Left colon (tissue), 2 donors: Measurements from ENCODE around the gene FER. TPM values are rescaled to one million over a fixed set of nuclear protein-coding genes. Genes with fewer than 3 reads are reported as not detected.

Source experiments
- ATAC-seq: fragments of 200-7000 bp; cut with Tn5 transposase; one replicate; pipeline ENCODE4 v1.9.1; 2020; ENCODE audit warnings: mild to moderate bottlenecking, moderate library complexity
- DNase-seq, 2 donors: peaks; one replicate each; pipeline ENCODE4 v3.0.0-alpha.2; 2020
- intact Hi-C, 2 donors: fragments of 100-400 bp; cut with DNase I in 1 of 2; cut with micrococcal nuclease in 1 of 2; formaldehyde crosslinking; loops; one replicate each; pipeline versions ENCODE4 v1.11.2 to v1.14.0; 2022; cut with DNase I, micrococcal nuclease
- total RNA-seq, 2 donors: library from RNA; stranded (reverse); fragmentation: NEBNext Ultra II Directional; extraction: Animal tissue kit (Norgen Biotek cat#: 25700); gene quantifications; one replicate each; pipeline ENCODE4 v1.2.1, GENCODE V29; 2021
- donor health status: DM: no; HTN: no; CAD: no.
- donor health status: DM: yes; HTN: yes; CAD: no.

FER gene
- total RNA-seq, 2 donors from 2014 or later = 11.6 to 15.6 TPM

DNA sequence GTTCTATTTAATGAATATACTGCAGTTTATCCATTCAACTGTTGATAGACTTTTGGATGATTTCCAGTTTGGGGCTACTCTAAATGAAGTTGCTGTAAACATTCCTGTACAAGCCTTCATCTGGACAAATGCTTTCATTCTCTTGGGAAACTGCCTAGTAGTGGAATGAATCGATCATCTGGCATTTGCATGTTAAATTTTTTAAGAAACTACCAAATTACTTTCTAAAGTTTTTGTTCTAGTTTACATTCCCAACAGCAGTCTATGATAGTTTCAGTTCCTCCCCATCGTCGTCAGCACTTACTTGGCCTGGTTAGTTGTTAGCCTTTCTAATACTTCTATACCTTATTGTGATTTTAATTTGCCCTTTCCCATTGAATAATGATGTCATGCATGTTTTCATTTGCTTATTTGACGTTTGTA is 306.3 kb downstream of the FER start:
- no peak for ATAC-seq
- DNase-seq = no peak
- intact Hi-C loops = no loop called here

DNA sequence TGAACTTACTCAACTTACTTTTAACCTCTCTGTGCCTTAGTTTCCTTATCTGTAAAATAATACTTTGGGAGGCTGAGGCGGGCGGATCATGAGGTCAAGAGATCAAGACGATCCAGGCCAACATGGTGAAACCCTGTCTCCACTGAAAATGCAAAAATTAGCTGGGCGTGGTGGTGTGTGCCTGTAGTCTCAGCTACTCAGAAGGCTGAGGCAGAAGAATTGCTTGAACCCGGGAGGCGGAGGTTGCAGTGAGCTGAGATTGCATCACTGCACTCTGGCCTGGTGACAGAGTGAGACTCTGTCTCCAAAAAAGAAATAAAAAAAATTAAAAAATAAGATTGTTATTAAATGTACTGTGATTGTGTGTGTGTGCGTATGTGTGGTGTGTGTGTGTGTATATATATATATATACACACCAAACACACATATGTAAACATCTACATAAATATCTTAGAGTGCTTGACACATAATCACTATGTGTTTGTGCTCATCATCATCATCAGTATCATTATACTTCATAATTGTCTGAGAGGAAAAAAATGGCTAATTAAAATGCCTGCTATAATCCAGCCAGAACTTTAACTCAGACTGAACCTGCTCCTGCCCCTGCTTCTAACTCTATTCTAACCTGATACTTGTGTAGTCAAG is 312.8 kb downstream of the FER start:
- intact Hi-C loops = no loop called here
- ATAC-seq = no peak
- DNase-seq = no peak

- intact Hi-C loops = no loop called here
- DNase-seq (no peak), ATAC-seq (no peak)
Observed at GRCh38 chr5:109062664-109063063, 315.0 kb downstream of the FER start.

GRCh38 chr5:109063223-109063622 is 315.5 kb downstream of the FER start:
- intact Hi-C loops = no loop called here

DNA sequence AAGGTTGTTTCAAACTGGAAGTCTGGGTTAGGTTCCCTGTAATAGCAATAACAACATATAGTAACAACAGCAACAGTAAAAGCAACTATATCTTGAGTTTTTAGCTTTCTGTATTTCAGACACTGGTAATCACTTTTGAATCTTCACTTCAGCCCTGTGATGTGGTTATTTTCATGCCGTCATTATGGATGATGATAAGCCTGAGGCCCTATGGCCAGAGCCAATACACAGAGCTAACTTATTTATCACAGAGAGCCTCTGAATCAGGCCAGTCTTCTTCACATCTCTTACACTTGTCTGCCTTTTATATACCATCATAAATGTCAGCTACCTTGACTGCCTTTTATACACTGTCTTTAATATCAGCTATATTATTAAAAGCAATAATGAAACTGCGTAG is 329.0 kb downstream of the FER start:
- intact Hi-C loops = no loop called here
- DNase-seq (no peak), ATAC-seq (no peak)

More at GRCh38 chr5:109063223-109063622, 315.5 kb downstream of the FER start:
- DNase-seq (no peak), ATAC-seq (no peak)

DNA sequence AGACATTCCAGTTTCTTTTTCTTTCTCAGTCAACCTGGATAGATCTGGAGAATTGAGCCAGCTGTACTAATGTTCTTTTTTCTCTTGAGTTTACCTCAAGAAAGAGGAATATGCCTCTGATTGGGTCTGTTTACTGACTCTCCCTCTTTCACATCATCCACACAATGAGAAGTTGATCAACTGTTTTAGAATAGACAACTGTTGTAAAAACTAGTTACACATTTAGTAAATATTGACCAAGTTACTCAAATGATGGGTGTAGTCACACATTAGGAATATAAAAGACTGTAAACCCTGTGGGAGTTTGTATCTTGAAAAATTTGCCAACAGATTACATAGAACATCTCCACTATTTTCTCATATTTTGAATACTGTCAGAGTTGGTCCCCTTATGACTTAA is 330.8 kb downstream of the FER start:
- ATAC-seq = peak; percentile 72
- intact Hi-C loops = no loop called here
- no peak for DNase-seq

DNA sequence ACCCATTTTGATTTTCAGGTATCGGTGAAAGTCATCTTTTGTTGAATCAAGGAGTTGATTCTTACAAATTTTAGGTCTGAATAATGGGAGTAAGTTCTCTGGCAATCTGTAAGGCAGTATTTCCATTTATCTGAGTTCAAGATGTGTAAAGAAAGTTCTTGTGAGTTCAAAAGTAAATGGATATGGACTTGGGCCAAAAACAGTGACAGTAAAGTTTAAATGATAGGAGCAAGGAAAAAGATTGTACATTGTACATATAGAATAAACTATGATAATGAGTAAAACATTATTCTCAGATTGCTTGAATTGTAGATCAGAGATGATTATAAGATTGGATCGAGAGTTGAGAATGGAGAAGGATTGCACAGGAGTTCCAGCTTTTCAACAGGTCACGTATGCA is 332.8 kb downstream of the FER start:
- ATAC-seq (peak; percentile 56), DNase-seq (no peak)
- intact Hi-C loops = no loop called here

- ATAC-seq (peak; percentile 90), DNase-seq (no peak)
- intact Hi-C loops = no loop called here
Observed at GRCh38 chr5:109080896-109081295, 333.2 kb downstream of the FER start.

GRCh38 chr5:109083937-109084336 is 336.2 kb downstream of the FER start:
- ATAC-seq = no peak
- DNase-seq = no peak
- intact Hi-C loops = no loop called here

GRCh38 chr5:109089191-109089590 is 341.5 kb downstream of the FER start:
- DNase-seq (no peak), ATAC-seq (no peak)
- intact Hi-C loops = no loop called here

DNA sequence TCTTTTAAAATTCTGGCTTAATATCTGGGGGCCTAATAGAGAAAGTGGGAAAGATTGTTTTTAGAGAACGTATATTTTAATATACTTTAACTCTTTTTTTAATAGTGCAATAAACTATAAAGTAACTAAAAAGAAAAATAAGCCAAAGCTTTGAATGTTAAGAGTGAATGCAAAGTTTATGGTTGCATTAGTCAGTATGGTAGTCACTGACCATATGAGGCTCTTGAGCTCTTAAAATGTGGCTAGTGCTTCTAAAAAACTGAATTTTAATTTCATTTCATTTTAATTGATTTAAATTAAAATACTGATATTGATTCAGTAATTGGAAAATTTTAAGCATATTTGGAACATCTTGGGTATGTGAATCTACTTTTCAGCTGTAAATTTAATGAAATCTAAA is 351.4 kb downstream of the FER start:
- intact Hi-C loops = no loop called here
- ATAC-seq (no peak), DNase-seq (no peak)

DNA sequence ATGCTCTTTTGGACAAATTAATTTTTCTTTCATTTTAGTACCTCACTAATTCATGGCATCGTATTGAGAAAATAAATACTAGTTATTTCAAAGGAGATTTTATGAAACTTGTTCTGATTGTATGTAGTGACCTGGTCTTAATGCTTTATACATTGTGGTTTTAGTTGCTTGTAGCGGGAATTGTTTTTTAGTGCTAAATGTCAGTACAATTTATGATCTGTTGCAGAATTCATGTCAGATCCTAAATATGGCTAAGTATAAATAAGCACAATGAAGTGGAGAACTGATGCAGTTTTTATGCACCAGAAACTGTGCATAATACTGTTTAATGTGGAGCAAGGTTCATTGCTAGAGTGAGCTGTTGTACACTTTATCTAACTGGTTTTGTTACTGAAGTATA is 353.3 kb downstream of the FER start:
- intact Hi-C loops = no loop called here
- peak; percentile 69 for ATAC-seq
- no peak for DNase-seq

GRCh38 chr5:109102096-109102690 is 354.5 kb downstream of the FER start:
- no peak for DNase-seq
- ATAC-seq = no peak
- intact Hi-C loops = no loop called here

GRCh38 chr5:109105631-109106267 is 358.1 kb downstream of the FER start:
- DNase-seq (no peak), ATAC-seq (no peak)
- intact Hi-C loops = no loop called here

DNA sequence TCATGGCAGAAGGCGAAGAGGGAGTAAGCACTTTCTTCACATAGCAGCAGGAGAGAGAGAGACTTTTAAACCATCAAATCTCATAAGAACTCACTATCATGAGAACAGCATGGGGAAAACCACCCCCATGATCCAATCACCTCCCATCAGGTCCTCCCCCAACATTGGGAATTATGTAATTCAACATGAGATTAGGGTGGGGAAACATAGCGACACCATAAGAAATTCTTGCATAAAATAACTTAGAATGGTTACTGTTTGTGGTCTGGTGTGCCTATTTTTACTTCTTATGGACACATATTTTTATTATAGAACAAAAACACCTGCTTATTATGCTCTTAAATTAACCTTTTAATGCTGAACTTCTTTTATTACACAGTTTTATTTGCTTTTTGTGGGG is 364.0 kb downstream of the FER start:
- intact Hi-C loops = no loop called here
- DNase-seq = no peak

GRCh38 chr5:109113608-109114007 is 365.9 kb downstream of the FER start:
- intact Hi-C loops = no loop called here
- DNase-seq (no peak), ATAC-seq (no peak)

More for the DNA sequence above, 364.0 kb downstream of the FER start:
- no peak for ATAC-seq

DNA sequence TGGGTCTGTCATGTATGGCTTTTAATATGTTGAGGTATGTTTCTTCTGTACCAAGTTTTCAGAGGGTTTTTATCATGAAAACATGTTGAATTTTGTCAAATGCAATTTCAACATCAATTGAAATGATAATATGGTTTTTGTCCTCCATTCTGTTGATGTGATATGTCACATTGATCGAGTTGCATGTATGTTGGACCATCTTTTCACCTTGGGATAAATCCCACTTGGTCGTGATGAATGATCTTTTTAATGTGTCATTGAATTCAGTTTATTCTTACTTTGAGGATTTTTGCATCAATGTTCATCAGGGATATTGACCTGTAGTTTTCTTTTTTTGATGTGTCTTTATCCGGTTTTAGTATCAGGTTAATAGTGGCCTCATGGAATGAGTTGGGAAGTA is 373.5 kb downstream of the FER start:
- DNase-seq (no peak), ATAC-seq (no peak)
- intact Hi-C loops = no loop called here

- DNase-seq (no peak), ATAC-seq (no peak)
- intact Hi-C loops = no loop called here
Observed at GRCh38 chr5:109125755-109126429, 378.2 kb downstream of the FER start.

DNA sequence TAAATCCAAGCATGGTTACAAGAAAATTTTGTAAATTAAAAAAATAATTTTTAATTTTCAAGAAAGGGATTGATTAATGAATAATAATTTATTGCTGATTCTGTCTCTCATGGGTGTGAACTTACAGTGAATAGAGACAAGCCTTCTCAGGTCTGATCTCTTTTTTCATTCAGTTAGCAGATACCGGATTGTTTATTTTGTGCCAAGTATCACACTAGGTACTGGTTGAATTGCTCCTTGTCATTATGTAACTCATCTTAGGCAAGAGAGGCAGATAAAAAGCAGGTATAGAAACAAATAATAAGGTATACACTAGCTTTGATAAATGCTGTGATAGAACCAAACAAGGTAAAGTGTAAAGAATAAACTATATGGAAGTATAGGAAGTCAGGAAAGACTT is 378.8 kb downstream of the FER start:
- ATAC-seq (no peak), DNase-seq (no peak)
- intact Hi-C loops = no loop called here

GRCh38 chr5:109136906-109137305 is 389.2 kb downstream of the FER start:
- intact Hi-C loops = no loop called here
- no peak for ATAC-seq
- DNase-seq = no peak
